HK-2 (cell line): ENCODE data around the gene RTBDN.
"Not testable (repeated sequence)": the region's sequence is repeated elsewhere in the genome, so short reads cannot be mapped to it uniquely, and the experiment has no call there.

Experiments
- DNase-seq: peaks from one replicate; pipeline ENCODE4 v3.0.0-alpha.2; 2018; ENCODE audit not compliant: unreplicated experiment

The RTBDN gene

DNA sequence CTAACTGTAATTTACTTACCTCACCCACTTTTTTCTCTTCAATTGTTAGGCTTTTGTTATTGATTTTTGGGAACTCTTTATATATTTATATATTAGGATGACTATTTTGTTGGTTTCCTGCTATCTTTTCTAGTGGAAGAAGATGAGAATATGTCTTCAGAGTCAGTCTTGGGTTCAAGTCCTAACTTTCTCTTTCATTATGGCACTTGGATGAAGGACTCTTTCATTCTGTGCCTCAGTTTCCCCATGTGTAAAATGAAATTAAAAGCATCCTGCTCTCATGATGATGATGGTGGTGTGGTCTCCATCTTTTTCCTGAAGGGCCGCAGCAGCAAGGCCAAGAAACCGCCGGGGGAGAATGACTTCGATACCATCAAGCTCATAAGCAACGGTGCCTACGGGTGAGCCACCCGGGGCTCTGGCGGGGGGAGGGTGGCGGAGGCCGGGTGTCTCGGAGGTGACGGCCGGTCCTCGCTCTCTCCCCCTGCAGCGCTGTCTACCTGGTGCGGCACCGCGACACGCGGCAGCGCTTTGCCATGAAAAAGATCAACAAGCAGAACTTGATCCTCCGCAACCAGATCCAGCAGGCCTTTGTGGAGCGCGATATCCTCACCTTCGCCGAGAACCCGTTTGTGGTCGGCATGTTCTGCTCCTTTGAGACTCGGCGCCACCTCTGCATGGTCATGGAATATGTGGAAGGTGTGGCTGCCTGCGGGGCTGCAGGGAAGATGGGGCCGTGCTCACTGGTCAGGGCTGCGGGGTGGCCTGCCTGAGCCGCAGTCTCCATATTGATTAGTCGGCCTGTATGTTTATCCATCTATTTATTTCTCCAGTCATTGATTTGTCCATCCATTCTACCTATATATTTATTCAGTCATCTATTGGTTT is 23.9 kb upstream of the RTBDN start:
- DNase-seq = no peak

DNA sequence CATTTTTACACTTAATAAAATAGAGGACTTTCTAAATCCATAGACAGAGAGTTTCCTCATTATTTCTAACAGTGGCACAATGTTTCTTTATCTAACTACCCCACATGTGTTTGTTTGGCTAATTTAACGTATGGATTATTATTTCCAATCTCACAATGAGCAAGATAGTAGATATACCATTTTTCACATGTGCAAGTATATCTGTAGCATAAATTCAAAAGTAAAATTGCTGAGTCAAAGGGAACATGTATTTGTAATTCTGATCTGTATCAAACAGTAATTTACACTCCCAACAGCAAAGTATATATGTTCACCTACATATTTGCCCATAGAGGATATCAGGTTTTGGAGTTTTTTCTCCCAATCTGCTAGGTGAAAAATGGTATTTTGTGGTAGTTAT is 22.3 kb upstream of the RTBDN start:
- DNase-seq = no peak

DNA sequence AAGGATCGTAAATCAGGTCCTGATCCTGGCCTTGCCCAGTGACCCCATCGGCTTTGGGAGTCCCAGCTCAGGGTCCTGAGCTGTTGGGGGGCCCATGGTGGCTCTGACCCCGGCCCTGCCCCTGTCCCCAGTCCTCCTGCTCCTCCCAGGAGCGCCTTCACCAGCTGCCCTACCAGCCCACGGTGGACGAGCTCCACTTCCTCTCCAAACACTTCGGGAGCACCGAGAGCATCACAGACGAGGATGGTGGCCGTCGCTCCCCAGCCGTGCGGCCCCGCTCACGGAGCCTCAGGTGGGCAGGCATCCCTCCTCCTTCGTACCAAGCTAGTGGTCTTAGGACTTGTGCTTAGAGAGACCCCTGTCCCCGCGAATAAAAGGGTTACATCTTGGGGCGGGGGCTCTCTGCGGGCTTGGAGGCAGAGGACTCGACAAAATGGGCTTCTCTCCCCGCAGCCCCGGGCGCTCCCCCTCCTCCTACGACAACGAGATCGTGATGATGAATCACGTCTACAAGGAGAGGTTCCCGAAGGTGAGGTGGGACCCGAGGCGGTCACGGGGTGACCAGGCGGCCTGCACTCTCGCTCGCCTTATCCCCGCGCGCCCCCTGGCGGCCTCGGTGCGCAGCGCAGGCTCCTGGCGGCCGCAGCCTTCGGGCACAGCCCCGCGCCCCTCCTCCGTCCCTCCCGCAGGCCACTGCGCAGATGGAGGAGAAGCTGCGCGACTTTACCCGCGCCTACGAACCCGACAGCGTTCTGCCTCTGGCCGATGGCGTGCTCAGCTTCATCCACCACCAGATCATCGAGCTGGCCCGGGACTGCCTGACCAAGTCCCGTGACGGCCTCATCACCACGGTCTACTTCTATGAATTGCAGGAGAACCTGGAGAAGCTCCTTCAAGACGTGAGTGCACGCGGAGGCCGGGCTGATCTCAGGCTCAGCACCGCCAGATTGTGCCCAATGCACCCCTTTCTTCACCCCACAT is 13.1 kb upstream of the RTBDN start:
- DNase-seq = peak; percentile 93

DNA sequence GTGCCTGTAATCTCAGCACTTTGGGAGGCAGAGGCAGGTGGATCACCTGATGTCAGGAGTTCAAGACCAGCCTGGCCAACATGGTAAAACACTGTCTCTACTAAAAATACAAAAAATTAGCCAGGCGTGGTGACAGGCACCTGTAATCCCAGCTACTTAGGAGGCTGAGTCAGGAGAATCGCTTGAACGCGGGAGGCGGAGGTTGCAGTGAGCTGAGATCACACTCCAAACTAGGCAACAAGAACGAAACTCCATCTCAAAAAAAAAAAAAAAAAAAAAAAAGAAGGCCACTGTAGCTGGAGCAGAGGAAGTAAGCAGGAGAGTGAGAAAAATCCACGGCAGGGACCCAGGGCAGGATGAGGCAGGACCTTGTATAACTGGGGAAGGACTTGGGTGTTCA is 12.2 kb upstream of the RTBDN start:
- DNase-seq = not testable (repeated sequence)

DNA sequence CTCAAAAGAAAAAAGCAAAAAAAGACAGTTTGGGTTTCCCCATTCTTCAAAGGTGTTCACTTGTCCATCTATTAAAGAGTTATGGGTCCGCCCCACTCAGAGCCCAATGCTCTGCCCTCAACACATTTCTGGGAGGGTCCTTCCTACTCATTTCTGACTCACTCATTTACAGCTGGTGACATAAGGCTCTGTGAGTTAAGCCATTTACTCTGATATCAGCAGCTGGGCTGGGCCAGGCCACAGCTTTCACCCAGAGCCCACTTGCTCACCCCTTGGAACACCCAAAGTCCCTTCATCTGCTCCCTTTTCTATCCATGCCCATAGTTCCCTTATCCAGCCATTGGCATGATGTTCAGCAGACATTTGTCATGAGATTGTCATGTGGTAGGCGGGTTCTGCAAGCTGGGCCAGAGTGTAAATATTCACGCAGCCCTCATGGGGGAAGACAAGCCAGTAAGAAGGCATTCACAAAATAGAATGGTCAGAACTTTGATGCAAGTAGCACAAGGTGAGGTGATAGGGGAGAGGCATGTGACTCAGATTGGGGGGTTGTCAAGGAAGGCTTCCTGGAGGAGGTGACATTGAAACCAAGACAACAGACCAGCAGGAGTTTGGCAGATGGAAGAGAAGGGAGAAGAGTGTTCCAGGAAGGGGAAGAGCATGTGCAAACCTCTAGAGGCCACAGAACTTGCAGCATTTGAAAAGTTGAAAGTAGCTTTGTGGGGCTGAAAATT is 9.8 kb upstream of the RTBDN start:
- no peak for DNase-seq

DNA sequence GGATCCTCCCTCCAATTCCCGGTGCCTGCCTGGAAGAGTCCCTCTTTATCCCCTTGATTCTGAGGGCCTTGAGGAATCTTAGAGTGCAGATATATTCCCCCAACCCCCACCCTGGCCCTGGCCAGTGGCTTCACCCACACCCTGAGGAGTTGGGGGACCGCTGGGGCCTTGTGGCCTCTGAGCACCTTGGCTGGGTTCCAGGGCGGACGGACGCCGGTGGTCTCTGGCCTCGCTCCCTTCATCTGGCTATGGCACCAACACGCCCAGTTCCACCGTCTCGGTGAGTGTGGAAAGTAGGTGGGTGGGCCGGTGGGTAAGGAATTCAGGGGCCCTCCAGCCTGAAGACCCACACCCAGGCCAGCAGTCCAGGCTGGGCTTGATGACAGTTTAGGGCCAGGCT is 8.9 kb upstream of the RTBDN start:
- DNase-seq = no peak

DNA sequence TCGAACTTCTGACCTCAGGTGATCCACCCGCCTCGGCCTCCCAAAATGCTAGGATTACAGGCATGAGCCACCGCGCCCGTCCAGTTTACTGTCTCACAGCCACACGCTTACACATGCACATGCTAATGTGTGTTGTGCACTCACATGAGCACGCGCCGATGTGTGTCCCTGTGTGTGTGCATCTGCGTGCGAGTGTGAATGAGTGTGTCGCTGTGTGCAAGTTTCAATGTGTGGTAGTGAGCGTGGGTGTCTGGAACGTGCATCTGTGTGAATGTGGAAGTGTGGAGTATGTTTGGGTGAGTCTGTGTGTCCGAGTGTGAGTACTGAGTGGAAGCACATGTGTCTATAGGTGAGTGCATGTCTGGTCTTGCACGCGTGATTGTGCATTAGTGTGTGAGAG is 8.1 kb upstream of the RTBDN start:
- no peak for DNase-seq

DNA sequence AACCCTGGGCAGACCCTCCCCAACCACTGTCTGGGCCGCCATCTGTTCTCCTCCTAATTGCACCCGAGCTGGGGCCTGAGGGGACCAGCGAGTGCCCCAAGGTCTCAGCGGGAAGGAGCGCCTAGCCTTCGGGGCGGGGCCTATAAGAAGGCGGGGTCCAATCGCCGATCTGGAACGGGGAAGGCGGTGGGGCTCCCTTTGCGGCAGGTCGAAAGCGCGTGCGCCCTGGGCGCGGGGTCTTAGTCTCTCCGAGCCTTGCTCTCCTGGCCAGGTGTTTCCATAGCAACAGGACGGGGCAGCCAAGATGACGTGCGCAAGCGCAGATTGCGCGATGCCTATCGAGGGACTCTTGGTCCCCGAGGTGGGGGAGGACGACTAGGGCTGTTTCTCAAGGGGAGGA is 6.7 kb upstream of the RTBDN start:
- DNase-seq = no peak

DNA sequence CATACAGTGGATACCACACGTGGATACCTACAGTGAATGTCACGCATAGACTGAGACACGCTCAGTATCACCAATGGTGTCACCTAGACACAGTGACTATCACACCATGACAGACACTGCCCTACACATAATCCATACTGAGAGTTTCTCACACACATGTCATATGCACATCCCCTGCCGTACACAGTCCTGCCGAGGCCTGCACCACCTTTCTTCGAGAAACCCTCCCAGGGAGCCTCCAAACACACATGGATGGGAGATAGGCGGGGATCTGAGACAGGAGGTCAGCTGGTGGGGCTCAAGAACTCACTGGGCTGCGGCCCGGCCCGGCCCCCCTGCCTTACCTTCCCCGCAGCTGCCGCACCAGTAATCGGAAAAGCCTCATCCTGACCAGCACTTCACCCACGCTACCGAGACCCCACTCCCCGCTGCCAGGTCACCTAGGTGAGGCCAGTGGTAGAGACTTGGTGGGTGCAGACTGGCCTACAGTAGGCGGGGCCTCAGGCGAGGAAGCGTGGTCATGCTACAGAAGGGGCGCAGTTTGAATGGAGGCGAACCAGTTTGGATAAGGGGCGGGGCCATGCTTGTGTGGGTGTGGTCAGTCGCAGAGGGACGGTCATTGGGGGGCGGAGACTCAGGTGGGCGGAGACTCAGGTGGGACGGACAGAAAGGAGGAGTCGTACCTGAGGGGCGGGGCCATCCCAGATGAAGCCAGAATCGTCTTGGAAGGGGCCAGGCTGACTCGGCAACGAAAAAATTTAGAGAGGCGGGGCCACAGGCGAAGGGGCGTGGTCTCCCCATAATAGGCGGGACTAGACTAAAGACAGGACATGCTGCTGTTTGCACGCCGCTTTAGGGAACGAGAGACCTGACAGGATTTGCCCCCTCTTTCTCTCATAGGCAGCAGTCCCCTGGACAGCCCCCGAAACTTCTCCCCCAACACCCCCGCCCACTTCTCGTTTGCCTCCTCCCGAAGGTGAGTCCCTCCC is 6.0 kb upstream of the RTBDN start:
- no peak for DNase-seq

DNA sequence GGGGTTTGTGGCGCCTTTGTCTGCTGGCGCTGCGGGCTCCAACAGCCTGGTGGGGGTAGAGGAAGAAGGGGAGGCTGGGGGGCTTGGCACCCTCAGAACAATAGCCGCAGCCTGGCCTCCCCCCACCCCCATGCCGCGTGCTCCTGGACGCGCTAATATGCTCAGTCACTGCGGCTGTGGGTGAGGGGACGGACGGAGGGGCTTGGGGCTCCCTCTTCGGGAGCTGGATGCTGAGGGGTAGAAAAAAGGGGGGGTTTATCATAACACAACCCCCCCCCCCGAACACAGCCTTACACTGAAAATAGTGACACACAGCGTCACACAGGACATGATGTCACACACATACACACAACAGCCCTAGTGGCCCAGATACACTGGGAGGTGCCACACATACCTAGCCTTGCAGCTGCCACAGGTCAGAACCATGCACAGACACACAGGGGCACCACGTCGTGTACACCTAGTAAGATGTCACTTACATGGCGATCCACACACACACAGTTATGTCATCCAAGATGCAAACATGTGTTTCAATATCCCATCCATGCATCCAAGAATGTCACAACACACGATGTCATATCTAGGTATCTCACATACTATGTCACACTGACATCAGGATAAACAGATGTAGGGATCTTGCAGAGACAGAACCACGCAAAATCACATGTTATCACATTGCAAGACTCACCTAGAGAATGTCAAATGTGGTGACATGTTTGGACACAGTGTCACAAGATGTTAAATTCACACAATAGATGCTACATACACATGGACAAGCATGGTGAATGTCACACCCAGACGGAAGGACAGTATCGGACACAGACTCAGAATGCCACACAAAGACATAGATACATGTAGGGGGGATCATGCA is 4.7 kb upstream of the RTBDN start:
- no peak for DNase-seq

DNA sequence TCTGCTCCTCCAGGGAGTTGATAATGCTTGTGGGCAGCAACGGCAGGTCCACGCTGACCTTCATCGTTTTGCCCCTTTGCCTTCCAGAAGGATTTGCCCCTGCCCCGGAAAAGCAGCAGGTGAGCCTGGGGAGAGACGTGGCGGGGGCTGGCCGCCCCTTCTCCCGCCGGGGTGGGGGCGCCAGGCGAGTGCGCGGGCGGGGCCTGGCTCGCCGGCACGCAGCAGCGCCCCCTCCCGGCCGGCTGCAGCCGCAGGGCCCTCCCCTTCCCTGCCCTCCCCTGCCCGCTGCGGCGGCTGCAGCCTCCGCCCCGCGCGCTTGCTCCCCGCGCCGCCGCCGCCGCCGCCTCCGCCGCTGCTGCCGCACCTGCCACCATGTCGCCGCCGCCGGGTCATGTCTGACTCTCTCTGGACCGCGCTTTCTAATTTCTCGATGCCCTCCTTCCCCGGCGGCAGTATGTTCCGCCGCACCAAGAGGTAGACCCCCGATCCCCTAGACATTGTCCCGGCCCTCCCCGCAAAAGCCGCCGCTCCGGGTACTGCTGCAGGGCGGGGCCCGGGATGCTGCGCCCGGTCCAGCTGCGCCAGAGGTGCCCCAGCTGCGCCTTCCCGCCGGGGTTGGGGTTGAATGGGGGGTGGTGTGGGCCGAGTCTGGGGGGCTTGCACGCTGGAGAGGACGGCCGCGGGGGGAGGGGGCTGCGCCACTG is 4.0 kb upstream of the RTBDN start, which contains the start of gene MAST1:
Gene MAST1, plus strand, starts transcription at position 334 of the 704 bp plus-strand sequence. Its CDS starts 58 bp downstream, at position 392.
- DNase-seq = peak; percentile 51

DNA sequence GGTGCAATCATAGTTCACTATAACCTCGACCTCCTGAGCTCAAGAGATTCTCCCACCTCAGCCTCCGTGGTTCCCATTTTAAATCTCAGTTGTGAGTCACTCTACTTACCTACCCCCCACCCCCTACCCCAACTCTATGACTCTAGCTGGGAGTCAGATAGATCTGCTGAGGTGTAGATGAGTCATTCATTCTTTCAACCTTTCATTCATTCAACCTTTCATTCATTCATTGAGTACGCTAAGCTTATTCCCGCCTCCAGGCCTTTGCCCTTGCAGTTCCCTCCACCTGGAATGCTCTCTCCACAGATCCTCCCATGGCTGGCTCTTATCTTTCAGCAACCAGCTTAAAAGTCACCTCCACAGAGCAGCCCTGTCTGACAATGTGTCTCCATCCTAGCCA is 2.8 kb upstream of the RTBDN start:
- no peak for DNase-seq

DNA sequence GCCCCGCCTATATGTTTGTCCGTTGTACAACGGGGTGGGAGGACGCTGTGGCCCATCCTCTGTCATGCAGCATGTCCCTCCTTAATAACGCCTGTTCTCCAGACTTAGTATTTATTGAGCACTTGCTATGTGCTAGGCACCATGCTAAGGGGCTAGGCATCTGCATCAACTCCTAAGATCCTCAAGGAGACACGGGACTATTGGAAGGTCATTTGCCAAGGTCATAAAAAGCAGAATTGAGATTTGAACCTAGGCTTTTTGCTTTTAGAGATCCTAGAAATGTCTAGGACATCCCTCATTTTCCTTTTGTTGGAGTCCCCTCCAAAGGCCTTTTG is 2.1 kb upstream of the RTBDN start:
- no peak for DNase-seq

DNA sequence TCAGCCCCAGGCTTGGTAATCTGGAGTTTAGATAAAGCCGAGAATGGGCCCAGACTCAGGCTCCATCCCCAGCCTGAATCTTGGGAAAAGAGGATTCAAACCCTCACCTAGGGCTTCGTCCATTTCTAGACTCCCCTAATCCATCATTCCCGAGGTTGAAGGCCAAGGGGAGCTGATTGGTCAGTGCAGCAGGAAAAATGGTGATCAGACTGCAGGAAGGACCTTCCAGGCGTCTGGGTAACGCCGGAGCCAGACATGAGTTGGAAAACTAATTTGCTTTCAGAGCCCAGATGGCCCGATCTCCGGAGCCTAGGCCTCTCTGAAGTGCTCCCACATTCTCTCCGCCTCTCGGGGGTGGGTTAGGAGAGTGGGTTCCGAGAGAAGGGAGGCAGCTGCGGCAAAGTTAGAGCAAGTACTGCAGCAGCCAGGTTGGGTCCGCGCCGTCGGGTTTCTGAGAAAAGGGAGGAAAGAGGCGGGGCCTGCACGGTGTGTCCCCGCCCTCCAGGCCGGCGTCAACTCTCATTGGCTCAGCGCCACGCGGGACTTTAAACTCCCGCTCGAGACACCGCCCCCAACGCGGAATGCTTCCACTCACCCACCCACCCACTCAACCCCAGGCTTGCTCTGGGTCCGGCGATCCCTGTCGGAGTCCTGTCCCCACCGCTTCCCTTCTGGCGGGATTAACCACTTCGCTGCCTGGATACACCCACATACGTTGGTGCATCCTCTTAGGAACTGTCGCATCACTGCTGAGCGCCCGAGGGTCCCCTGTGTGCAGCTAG is 788 bp upstream of the RTBDN start:
- DNase-seq = no peak

DNA sequence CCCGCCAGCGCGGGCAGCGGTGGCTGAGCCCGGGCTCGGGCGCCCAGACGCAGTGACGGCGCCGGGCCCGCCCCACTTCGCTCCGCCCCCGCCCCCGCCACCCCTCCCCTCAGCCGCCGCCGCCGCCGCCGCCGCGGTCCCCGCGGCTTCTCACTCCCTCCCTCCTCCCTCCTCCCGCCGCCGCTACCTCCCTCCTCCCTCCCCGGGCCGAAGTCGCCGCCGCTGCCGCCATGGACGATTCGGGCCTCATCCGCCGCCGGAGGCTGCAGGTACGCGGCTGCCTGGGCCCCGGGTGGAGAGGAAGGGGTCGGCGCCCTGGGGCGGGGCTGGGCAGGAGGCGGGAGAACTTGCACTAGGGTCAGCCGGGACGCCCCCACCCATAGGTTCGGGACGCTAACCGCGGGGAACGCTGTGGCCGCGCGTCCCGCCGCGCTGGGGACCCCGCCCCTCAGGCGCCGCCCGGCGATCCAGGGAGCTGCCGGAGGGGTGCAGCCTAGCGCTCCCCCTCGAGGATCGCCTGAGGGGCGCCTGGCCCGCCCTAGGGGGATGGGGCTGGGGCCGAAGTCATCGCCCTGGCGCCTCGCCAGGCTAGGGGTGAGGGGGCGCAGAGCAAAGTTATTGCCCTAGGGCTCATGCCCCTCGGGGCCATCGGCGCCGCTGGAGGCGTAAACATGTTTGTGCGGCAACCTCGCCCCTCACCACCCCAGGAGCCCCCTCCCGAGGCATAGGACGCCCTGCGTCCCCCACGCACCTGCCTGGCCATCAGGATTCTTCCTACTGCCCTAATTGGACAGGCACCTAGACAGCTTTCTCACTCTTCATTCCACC is 427 bp downstream of the RTBDN start:
- DNase-seq = peak; percentile 49

DNA sequence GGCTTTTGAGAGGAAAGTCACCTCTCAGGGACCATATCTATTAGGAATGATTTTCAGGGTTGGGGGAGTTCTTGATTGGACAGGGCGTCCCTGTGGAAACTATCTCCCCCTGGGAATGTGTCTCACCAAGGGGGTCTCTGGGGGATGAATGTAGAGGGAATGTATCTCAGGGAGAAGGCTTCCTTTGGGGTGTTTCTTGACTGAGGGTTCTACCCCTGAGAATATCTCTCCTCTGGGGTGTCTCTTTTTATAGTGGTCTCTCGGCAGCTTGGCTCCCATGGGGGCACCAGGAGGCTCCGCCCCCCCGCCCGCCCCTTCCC is 1.0 kb downstream of the RTBDN start:
- DNase-seq = no peak

DNA sequence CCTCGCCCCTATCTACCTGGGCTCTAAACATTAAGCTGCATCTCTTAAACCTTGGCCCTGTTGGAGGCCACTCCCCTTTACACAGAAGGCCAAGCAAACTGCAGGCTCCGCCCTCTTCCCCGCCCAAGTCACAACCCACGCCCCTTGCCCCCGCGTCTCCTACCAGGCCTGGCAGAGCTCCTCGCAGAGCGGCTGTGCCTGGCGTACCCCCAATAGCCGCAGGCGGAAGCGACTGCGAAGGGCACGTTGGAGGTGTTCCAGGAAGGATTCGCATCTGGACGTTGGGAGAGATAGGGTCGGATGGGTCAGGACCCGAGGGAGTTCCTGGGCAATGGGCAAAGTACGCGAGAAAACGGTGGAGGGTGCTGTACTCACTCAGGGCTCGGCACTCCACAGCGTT is 5.9 kb downstream of the RTBDN start:
- DNase-seq = no peak
